NCI-H2107 treated with DMSO at 0.1 percent for 48 hours (cell line): ENCODE results near the gene GINM1.

Experiments used
- DNase-seq: peaks from one replicate; lab custom pipeline; 2025; ENCODE audit not compliant: unreplicated experiment; lab: John Stamatoyannopoulos, UW

Gene GINM1

GRCh38 chr6:149565527-149566409 lies at the start of gene GINM1:
Gene GINM1 (plus strand): TSS chr6:149566375. CDS start chr6:149566415, 40 bp downstream.
- peak; percentile 83 for DNase-seq

GRCh38 chr6:149529650-149530049 lies 36.5 kb upstream of the GINM1 start:
- no peak for DNase-seq

DNA sequence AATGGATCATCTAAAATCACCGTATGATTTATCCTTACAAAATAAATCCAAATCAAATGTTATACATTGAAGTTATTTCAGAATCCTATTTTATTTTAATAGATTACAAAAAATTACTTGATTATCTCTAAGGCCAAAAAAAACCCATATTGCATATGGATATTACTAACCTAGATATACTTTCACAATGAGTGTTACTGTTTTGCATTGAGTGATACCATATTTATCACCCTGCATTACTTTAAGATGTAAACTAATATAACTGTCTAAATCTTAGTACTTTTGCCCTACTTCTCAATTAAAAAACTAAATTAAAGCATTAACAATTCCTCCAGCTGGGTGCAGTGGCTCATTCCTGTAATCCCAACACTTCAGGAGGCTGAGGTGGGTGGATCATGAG lies 31.4 kb upstream of the GINM1 start:
- no peak for DNase-seq

DNA sequence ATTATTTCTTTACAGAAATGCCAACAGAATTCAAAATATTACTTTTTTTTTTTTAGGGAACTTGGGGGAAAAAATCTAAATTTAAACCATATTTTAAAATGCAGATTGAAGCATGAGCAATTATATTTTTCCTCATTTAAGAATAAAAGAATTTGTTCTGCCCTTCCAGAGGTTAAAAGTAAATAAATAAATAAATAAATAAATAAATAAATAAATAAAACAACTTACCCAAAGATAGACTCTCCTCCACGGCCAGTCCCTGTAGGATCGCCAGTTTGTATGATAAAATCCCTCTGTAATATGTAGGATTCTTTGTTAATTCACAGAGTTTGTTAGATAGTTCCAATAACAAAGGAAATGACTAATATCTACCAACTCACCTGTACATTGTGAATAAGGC lies 25.0 kb upstream of the GINM1 start:
- no peak for DNase-seq

DNA sequence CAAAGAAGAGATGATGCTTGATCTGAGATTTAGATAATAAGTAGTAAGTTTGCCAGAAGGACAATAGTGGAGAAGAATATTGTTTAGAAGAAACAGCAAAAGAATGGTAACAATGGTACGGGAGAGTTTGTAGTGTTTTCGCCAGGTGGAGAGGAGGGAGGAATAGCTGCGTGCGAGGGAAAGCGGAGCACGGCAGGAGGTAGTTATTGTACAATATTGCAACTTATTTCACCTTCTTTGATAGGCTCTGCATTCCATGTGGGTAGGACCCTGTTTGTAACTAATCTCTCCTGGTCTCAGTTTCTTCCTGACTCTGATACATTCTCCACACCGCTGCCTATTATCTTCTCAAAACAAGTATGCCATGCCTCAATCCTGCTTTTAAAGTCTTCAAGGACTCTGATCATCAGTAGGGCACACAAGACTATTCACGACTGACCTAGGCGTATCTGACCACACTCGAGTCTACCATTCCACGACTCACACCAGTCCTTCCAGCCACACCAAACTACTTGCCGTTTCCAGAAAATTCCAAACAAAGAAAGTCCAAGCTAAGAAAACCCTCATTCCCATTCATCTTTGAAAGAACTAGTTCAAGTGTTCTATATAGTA lies 21.4 kb upstream of the GINM1 start:
- DNase-seq: no peak

DNA sequence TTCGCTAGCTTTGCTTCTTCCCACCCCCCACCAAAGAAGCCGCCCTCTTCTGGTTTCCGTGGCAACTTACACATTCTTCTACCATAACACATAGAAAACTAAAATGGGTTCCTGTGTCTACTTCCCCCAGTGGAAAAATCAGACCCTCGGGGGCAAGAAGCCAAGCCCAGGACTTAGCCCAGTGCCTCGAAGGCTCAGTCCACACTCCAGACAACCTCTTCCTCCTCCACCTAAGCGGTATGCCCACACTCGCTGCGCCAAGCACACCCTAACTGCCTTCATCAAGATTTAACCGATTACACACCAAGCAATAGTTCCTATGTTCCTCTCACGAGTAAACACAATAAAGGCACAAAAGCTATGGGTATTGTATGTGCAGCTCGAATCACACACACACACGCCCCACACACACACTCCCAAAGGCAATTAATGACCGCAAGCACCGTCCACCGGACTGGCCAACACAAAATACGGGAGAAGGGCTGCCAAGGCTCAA lies 20.9 kb upstream of the GINM1 start:
- DNase-seq: no peak

- peak; percentile 78 for DNase-seq
Measured at GRCh38 chr6:149545754-149546471, 20.3 kb upstream of the GINM1 start, which contains the start of gene PPIL4. Gene PPIL4 (minus strand): TSS chr6:149546043. CDS start chr6:149546005, 38 bp downstream.

- DNase-seq: no peak
Measured at GRCh38 chr6:149551920-149552319, 14.3 kb upstream of the GINM1 start.

GRCh38 chr6:149558029-149558428 lies 8.1 kb upstream of the GINM1 start:
- DNase-seq: no peak

- DNase-seq: no peak
Measured at GRCh38 chr6:149559389-149559788, 6.8 kb upstream of the GINM1 start.

DNA sequence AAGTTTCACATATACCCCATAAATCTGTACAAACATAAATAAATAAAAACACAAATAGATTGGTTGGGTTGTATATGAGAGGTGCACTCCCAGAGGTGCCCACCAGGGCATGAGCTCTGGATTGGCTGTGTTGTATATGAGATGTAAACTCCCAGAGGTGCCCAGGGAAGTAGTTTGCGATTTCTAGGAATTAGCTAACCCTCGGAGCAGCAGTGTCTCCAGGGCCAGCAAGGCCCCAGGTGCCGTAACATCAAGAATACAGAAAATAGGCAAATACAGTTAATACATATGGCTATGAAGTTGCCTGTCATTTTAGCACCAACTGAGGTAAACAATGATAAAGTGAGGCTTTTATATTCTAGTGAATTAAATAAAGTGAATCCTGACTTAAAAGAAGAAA lies 5.4 kb upstream of the GINM1 start:
- DNase-seq: no peak

DNA sequence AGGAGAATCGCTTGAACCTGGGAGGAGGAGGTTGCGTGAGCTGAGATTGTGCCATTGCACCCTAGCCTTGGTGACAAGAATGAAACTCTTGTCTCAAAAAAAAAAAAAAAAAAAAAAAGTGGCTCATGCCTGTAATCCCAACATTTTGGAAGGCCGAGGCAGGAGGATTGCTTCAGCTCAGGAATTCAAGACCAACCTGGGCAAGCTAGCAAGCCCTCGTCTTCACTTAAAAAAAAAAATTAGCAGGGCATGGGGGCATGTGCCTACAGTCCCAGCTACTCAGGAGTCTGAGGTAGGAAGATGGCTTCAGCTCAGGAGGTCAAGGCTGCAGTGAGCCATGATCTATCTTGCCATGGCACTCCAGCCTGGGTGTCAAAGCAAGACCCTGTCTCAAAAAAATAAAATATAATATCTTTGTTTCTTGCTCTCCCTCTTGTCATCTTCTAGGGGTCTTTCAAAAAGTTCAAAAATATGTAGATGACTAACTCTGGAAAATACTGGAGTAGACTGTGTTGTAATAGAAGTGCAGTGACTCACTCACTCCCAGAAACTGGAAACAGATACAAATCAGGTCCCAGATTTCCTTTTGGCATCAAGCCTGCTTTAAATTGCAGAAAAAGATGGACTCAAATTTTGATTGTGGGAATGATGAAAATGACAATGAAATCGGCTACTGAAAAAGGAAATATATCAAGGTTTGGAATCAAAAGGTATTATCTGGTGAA lies 2.8 kb upstream of the GINM1 start:
- no peak for DNase-seq

DNA sequence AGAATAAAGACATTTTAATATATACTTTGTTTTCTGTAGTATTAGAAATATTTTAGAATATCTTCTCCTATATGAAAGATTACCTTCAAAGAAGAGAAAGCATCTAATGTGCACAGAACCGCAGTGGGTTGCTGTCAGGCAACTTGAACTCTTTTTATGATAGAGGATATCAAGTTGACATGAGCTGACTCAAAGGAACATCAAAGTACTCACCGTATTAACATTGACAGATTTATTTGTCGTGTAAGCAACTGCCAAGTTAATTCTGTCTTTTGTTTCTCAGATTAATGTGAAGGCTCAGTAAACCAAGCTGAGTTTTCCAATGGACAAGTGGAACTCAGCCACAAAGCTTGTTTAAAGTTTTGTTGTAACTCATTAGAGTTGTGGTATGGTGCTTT lies 2.2 kb upstream of the GINM1 start:
- DNase-seq: no peak

DNA sequence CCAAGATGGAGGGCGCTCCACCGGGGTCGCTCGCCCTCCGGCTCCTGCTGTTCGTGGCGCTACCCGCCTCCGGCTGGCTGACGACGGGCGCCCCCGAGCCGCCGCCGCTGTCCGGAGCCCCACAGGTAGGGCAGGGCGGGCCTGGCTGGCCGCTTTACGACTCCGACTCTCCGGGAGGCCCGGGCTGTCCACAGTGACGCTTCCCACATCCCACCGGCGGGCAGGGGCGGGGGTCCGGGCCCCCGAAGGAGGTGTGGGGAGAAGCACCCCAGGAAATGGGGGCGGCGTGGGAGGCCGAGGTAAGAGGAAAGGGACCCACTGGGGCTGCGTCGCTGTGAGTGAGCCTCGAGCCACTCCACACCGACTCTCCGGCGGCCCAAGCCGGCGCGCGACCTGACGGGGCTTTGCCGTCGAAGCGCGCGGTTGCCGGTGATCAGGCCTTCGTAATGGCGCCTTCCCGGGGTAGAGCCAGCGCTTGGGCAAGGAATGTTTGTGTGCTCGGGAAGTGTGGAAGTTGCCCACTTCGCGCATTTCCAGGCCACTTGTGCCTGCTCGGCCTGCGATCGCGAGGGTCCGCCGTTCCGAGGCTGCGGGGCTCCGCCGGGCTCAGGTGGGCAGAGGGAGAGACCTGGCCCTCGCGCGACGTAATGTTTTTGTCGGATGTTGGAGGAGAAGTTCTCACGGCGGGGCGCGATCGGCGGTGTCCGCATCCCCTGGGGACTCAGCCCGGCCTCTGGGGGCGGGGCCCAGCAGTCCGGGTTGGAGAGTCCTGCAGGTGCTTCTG lies 427 bp downstream of the GINM1 start:
- DNase-seq: peak; percentile 31

DNA sequence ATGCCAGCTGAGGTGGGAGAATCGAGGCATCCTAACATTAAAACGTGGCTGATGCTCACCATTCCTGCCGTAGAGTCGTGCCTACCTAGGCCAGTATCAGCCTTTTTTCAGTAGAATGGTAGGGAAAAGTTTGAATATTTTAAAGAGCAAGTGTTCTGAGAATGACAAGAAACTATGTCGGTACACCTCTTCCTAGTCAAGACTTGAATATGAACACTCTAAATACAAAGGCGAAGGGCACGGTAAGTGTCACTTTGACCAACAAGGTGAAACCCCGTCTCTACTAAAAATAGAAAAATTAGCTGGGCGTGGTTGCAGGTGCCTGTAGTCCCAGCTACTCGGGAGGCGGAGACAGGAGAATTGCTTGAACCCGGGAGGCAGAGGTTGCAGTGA lies 1.0 kb downstream of the GINM1 start:
- DNase-seq: no peak

- DNase-seq: no peak
Measured at GRCh38 chr6:149567945-149568585, 1.9 kb downstream of the GINM1 start.

GRCh38 chr6:149580880-149581279 lies 14.7 kb downstream of the GINM1 start:
- DNase-seq: no peak

DNA sequence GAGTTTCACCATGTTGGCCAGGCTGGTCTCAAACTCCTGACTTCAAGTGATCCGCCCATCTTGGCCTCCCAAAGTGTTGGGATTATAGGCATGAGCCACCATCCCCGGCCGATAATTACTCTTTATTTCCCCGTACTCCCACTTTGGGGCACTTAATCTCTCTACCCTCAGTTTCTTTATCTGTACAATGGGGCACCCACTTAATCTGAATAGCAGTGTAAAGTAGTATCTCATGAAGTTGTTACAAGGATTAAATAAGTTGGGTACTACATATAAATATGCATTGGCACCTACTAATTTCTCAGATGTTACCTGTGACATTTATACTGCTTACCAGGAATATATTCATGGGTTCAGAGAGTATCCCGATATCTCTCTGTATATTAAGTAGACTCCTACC lies 15.2 kb downstream of the GINM1 start:
- DNase-seq: no peak

- DNase-seq: no peak
Measured at GRCh38 chr6:149586149-149586548, 20.0 kb downstream of the GINM1 start.

GRCh38 chr6:149592983-149593382 lies 26.8 kb downstream of the GINM1 start:
- DNase-seq: no peak
